Left kidney (tissue), 8 donors: ENCODE results near the gene RGN. TPM values are rescaled to one million over a fixed set of nuclear protein-coding genes. Genes with fewer than 3 reads are reported as not detected.
"Not testable (repeated sequence)": the region's sequence is repeated elsewhere in the genome, so short reads cannot be mapped to it uniquely, and the experiment has no call there.

Source experiments
- DNase-seq: peaks from one replicate; pipeline ENCODE4 v3.0.0-alpha.2; 2013
- long read RNA-seq, 8 donors: transcript quantifications; one replicate each; lab custom pipeline, GENCODE V29; 2026
- polyA plus RNA-seq: library from polyadenylated mRNA; unstranded; fragments of 120-200 nt; gene quantifications from one replicate; pipeline ENCODE4 v1.2.1, GENCODE V29; 2013; ENCODE audit not compliant: insufficient read length

Gene RGN
- polyA plus RNA-seq, result 42.7 TPM
- long read RNA-seq, donor 1, partial matches to known transcripts, result 7 of 18 reads
- long read RNA-seq, donor 1, other reads (novel, unspliced or antisense), result 6 of 18 reads
- long read RNA-seq, donor 2, partial matches to known transcripts, result 0 of 3 reads
- long read RNA-seq, donor 2, other reads (novel, unspliced or antisense), result 0 of 3 reads
- long read RNA-seq, donor 3, partial matches to known transcripts, result 0 of 11 reads
- long read RNA-seq, donor 3, other reads (novel, unspliced or antisense), result 8 of 11 reads
- long read RNA-seq, donor 4, partial matches to known transcripts, result 0 of 1 reads
- long read RNA-seq, donor 4, other reads (novel, unspliced or antisense), result 0 of 1 reads
- long read RNA-seq, donor 5, transcript RGN-202 (7 exons, 1,611 nt), result major isoform, 8 of 27 reads
- long read RNA-seq, donor 5, partial matches to known transcripts, result 7 of 27 reads
- long read RNA-seq, donor 5, other reads (novel, unspliced or antisense), result 12 of 27 reads
- long read RNA-seq, donor 6, partial matches to known transcripts, result 0 of 3 reads
- long read RNA-seq, donor 6, other reads (novel, unspliced or antisense), result 0 of 3 reads
- long read RNA-seq, donor 7, transcript RGN-202 (7 exons, 1,611 nt), result major isoform, 5 of 15 reads
- long read RNA-seq, donor 7, partial matches to known transcripts, result 0 of 15 reads
- long read RNA-seq, donor 7, other reads (novel, unspliced or antisense), result 9 of 15 reads
- long read RNA-seq, donor 8, transcript RGN-202 (7 exons, 1,611 nt), result major isoform, 6 of 17 reads
- long read RNA-seq, donor 8, partial matches to known transcripts, result 11 of 17 reads
- long read RNA-seq, donor 8, other reads (novel, unspliced or antisense), result 0 of 17 reads

DNA sequence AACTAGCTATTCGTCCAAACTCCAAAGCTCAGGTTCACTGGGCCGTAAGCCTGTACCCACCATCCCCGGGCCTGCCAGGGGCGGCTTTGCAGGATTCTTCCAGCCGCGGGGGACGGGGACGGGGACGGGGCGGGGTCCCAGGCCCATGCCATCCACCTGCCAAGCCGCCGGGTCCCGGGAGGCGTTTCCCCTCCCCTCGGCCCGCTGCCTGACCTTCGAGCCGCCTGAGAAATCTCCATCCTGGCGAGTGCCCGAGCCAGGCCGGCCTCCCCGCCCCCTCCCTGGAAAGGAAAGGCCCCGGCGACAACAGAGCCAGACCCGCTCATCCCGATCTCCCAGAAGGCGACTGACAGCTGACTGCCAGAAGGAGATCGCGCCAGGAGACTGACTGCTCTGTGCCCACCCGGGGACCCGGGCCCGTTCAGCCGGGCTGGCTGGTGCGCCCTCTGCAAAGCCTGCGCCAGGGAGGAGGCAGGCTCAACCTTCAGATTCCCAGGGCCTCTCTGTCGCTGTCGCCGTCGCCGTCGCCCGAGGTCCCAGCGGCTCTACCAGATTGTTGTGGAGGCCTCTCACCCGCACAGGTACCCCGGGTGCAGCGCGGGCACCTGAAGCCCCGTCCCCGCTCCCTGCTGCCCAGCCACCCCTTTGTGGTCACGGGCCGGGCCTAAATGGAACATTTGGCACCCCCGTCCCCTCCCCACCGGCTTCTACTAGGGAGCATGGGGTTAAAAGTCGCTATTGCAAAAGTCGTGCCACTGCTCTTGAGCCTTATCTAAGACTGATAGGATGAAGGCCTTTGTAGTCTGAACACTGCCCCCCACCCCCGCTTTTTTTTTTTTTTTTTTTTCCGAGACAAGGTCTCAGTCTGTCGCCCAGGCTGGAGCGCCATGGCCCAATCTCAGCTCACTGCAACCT is at the start of gene RGN:
TSS of gene RGN (plus strand) at position 315 of the 915 bp plus-strand sequence. CDS start 2,702 bp downstream, outside the sequence.
- DNase-seq, result no peak

DNA sequence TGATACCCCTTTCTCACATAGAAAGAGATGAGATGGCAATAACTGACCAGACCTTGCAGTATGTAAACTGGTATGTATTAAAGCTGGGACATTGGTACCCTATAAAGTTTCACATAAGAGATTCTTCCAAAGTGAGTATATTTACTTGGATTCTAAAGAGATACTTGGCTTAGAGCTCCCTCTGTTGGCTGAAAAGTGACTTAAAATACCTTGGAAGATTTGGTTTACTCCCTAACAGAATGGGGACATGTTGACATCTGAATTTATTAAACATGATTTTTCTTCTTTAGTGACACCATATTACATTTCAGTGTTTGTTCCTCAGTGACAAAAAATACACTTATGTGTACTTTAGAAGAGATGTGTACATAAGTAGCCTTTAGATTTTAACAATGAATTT is 47.9 kb upstream of the RGN start:
- DNase-seq, result peak; percentile 74

DNA sequence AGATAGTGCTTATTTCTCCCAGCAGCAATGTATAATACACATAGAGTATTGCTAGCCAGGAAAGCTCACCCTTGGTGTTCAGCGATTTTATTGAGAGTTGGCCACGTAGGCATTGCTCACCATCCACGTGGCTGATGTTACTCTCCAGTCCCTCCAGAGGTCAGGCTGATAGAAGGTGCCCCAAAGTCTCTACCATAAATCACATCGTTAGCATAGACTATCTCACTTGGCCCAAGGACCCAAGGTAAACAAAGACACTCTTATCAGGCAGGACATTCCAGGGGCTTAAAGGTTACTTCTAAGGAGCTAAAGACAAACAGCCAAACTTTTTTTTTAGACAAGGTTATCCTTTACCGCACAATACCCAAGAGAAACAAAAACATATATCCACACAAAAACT is 30.3 kb upstream of the RGN start:
- DNase-seq, result no peak

DNA sequence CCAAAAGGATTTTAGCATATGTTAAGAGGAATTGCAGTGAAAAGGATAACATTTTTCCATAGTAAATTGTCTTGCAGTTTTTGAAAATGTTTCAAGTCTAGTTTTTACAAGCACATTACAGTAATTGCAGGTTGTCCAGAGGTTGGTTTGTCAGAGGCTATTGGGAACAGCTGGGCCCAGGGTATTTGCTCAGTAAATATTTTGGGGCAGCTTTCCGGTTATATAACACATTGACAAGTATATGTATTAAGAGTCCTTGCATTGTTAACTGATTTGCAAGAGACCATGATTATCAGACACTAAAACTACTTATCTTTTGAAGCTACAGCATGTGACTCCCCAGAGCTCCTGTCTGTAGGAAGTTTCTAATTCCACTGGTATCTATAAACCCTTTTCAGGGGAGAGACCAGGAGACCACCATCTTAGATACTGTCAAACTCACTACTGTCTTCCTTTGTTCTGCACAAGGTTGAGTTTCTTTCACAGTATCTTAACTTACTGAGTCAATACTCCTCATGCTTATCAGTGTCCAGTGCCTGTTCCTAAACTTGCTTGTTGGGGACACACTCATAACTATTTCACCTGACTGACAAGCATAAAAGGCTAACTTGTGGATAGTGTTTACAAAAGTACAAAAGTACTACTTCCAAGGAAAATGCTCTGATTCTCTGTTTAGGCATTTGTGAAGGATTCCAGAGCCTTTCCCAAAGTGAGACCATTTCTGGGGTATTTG is 18.9 kb upstream of the RGN start:
- no peak for DNase-seq

DNA sequence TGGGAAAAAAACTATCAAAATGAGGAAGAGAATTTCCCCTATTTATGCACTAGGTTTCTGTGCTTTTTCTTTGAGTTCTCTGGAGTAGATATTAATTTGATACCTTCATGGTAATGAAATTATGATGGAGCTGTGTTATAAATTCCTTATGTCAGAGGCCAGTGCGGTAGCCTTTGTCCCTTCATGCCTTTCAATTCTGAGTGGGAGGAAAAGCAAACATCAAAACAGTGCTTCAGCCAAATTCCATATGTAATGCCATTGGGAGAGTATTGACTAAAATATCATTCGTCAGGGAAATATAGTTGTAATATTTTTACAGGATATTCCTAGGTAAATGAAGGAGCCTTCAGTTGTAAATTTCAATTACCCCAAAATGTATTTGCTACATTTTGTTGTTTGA is 17.5 kb upstream of the RGN start:
- DNase-seq, result no peak

DNA sequence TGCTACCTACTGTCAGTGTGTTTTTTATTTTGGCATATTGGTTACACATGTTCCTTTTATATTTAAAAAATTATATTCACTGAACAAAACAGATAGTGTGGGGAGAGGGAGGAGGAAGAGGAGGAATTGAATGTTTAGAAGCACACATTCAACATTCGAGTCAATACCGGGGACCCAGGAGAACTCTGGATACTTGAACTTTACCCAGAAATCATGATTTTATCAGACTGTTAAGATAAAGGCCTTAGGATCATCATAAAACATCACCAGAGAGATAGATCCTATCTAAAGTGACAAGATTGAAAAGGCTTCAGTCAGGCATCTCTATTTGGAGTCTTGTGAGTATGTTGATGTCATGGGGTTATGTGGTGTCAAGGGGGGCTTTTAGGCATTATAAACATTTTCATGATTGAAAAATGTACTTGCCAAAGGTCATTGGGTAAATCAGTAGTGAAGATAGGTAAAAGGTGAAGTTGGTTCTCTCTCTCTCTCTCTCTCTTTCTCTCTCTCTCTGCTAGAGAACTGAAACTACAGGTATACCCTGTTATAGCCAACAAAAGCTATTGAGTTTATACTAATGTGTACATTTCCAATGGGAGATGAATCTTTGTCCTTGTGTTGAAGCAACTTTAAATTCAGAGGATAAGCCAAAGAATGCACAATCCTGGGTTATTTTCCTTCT is 16.9 kb upstream of the RGN start:
- DNase-seq, result no peak

DNA sequence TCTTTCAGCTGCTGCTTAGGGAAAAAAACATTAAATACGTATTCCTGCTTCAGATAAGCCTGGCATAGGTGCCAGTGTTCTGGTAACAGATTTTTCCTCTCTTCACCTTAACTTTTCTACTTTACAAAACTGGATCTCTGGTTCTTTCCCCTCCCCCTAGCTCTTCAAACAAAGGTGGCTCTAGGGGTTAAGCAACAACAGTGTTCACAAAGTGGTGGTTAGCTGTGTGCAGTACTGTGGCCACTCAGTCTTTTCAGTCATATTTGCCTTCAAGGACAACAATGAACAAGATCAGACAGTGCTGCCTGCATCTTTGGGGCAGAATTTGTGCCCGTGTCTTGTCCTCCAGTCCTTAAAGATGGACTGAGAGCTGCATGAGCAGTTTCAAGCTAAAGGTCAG is 15.1 kb upstream of the RGN start:
- DNase-seq, result no peak

DNA sequence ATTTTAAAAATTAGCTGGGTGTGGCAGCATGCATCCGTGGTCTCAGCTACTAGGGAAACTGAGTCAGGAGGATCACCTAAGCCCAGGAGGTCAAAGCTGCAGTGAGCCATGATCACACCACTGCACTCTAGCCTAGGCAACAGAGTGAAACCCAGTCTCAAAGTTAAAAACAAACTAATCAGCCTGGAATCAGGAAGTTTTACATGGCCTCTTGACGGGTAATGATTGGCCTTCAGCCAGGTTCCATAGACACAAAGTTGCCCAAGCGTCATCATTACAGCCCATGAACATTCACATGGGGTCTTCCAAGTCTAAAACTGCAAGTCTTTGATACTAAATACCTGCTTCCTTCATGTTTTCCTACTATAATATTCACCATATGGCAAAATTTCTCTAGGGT is 10.0 kb upstream of the RGN start:
- DNase-seq, result no peak

DNA sequence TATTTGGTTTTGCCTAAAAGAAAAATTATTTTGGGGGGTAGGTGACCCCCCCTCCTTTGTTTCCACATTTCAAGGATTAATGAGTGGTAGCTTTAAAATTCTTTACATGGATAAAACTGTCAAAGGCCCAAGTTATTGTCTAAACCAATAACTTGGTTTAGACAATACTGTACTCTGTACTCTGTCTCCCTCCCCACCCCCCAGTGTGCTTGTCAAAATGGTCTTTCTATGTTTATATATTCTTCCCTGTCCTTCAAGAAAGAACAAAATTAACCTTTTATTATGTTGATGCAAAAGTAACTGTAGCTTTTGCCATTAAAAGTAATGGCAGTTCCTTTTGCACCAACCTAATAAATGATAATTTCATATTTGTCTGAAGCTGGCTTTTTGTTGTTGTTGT is 9.5 kb upstream of the RGN start:
- DNase-seq, result no peak

DNA sequence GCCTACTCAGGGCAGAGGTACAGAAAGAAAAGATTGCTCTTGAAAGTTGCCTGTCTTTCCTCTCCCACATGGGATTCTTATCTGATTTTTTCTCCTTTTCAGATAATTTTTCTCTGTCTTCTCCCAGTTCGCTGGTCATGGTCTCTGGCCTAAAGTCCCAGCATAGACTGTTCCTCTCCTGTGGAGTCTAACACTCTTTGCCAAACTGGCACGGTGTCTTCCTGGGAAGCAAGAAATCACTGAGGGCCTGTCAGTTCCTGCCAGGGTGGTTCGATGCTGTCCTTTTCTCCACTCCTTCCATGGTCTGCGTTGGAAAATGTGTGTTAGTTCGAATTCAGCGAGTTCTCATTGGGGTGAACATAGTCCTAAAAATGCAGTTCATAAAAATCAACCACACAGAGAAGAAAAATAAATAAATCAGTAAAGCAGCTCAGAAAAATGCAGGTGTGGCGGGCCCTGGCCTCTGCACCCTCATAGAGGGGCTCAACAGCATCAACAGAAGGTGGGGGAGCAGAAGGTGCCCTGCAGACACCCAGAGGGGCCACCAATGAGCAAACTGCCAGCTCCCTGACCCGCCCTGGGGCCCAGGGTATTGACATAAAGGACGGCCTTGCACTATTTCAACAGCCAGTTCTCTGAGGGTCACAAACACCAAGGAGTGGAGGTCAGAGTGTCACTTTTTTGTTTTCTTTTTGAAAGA is 2.1 kb downstream of the RGN start:
- DNase-seq, result no peak

DNA sequence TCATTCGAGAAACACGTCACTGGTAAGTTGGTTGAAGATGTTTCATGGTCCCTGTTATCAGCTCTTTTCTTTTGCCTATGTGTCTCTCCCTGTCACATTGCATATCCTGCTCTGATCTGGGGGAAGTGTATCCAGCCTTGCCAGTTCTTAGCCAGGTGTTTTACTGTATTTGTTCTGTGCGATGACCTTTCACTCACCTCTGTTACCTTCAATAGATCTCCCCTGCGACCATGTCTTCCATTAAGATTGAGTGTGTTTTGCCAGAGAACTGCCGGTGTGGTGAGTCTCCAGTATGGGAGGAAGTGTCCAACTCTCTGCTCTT is 2.6 kb downstream of the RGN start:
- no peak for DNase-seq

DNA sequence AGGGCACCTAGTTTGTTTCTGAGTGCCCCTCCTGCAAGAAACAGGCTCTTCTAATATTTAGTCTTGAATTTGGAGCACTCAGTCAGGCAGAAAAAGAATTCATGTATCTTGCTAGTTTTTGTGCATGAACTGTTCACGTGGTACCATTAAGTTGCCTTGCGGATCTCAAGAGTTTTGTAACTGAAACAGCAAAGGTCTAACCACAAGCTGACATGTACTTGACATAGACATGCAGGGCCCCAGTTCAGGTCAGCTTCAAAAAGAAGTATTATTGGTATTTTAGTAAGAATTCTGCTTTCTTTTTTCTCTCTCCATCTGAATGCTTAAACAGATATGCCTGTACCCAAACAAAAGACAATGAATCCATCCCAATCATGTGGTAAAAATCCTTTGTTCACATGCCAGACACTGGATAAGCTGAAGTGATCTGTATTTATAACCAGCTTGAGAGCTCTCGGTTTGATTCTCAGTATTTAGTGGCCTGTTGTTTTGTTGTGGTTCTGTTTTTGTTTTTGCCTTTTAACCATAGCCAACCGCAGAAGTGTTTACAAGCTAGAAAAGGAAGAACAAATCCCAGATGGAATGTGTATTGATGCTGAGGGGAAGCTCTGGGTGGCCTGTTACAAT is 13.0 kb downstream of the RGN start:
- no peak for DNase-seq

DNA sequence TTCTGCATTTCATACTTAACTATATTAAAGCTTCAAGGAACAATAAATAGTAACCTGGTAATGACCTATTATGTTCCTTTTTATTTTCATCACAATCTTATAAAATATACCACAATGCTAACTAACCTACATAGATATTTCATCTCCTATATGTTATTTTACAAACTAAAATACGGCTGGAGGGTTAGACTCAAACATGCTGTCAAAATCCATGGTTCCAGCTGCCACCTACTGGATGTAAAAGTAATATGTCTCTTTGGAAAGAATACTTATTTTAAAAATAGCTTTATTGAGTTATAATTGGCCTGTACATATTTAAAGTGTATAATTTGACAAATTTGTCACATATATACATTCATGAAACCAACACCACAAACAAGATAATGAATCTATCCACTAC is 15.0 kb downstream of the RGN start:
- no peak for DNase-seq

DNA sequence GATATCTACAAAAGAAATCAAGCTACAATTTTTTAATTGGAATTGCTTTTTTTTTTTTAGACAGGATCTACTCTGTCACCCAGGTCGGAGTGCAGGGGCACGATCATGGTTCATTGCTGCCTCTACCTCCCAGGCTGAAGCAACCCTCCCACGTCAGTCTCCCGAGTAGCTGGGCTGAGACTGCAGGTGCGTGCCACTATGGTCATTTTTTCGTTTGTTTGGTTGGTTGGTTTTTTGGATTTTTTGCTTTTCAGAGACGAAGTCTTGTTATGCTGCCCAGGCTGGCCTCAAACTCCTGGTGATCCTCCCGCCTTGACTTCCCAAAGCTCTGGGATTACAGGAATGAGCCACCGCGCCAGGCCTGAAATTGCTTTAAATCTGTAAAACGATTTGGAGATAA is 15.6 kb downstream of the RGN start:
- no peak for DNase-seq

DNA sequence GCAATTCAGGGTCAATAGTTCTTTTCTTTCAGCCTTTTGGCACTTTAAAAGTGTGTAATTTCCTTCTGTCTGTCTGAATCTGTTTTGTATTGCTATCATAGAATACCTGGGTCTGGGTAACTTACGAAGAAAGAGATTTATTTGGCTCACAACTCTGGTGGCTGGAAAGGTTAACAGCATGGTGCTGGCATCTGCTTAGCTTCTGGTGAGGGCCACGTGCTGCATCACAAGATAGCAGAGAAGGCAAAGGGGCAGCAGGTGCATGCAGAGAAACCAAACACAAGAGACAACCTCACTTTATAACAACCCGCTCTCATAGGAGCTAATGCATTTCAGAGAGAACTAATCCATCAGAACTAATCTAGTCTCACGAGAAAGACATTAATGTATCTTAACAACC is 18.8 kb downstream of the RGN start:
- DNase-seq, result no peak

DNA sequence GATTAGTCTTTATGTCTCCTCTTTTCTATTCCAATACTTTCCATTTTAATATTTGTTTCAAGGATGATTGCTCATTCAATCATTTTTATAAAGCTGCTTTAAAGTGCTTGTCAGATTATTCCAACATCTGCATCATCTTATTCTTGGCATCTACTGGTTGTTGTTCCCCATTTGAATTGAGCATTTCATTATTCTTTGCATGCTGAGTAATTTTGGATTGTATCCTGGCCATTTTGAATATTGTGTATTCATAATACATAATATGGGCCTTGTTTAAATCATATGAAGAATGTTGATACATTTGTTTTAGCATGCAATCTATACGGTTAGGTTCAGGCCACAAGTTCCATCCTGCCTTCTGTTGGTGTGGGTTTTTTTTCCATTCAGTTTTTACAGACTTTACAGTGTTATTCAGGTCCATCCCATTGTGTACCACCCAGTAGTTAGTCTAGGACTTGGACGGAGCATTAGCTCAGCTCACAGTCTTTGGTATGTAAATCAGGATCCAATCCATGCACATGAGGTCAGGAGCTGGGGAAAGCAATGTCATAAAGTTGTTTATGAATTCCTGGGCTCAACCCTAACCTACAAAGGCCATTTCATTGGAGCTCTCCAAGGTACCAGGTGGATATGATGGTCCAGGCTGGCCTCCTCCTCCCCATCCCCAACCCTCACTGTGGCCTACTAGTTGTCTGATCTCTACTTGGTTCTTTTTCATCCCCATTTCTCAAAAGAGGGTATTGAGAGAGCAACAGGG is 20.3 kb downstream of the RGN start:
- no peak for DNase-seq

DNA sequence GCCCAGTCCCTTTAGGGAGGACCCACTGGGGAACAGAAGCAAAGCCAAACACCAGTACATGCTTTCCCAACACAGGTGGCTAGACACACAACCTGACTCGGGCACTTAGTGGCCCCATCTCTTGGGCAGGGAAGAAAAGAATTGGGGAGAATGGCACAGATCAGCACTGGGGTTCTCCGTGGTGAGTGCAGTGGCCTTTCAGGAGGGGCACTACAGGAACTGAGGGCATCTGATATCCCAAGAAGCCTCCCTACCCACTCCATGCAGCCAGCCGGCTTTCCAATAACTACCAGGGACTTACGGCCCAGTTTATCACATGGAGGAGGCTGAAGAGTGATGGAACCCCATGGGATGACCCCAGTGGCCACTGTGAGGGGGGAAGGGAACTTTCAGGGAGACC is 23.0 kb downstream of the RGN start:
- no peak for DNase-seq

DNA sequence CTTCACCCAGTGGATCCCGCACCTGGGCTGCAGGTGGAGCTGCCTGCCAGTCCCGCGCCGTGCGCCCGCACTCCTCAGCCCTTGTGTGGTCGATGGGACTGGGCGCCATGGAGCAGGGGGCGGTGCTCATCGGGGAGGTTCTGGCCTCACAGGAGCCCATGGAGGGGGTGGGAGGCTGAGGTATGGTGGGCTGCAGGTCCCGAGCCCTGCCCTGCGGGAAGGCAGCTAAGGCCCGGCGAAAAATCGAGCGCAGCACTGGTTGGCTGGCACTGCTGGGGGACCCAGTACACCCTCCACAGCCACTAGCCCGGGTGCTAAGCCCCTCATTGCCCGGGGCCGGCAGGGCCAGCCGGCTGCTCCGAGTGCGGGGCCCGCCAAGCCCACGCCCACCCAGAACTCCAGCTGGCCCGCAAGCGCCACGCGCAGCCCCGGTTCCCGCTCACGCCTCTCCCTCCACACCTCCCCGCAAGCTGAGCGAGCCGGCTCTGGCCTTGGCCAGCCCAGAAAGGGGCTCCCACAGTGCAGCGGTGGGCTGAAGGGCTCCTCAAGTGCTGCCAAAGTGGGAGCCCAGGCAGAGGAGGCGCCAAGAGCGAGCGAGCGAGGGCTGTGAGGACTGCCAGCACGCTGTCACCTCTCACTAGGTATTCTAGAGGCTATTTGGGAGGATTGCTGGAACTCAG is 32.8 kb downstream of the RGN start:
- DNase-seq, result not testable (repeated sequence)
